HUES48 (cell line): Measurements from ENCODE around the gene CCDC178.

Source experiments
- H3K27ac ChIP-seq: one replicate; pipeline ENCODE4 v1.7.0; 2013; ENCODE audit warnings: low read depth, low read length, inconsistent platforms
- H3K27me3 ChIP-seq: 2 replicates; pipeline ENCODE4 v1.6.1; 2013; ENCODE audit warnings: mild to moderate bottlenecking, low read length; ENCODE audit not compliant: control insufficient read depth, insufficient read depth
- H3K36me3 ChIP-seq: 2 replicates; pipeline ENCODE4 v1.6.1; 2013; ENCODE audit warnings: low read length; ENCODE audit not compliant: control insufficient read depth, insufficient read depth
- H3K4me1 ChIP-seq: 2 replicates; pipeline ENCODE4 v1.6.1; 2013; ENCODE audit warnings: mild to moderate bottlenecking, low read length; ENCODE audit not compliant: control insufficient read depth, insufficient read depth
- H3K4me3 ChIP-seq: 2 replicates; pipeline ENCODE4 v1.5.1; 2013; ENCODE audit warnings: mild to moderate bottlenecking, low read depth, low read length
- H3K9ac ChIP-seq: 2 replicates; pipeline ENCODE4 v1.6.1; 2013; ENCODE audit warnings: mild to moderate bottlenecking, low read depth, low read length, moderate library complexity
- H3K9me3 ChIP-seq: 2 replicates; pipeline ENCODE4 v1.6.1; 2013; ENCODE audit warnings: low read length; ENCODE audit not compliant: control insufficient read depth, insufficient read depth

Gene CCDC178

DNA sequence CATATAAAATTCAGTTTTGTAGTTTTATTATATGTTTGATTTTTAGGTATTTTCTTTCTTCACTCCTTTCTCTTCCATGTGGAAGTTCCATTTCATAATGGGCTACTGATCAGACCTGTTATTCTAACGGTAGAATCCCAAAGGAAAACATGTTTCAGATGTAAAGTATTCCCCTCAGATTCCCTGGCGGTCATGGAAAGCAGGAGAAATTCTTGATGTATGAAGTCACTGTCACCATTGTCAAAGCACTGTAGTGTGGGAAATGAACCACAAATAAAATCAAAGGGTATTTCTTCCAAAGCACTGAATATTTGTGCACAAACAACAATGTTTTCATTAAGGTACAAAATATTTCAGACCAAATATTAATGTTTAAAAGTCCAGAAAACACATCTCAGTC, 430.4 kb downstream of the CCDC178 start:
- H3K27ac ChIP-seq = peak overlapping the region; percentile 16

GRCh38 chr18:32998921-32999320, 441.6 kb downstream of the CCDC178 start:
- Histone ChIP-seq H3K36me3 (no peaks in the 10 kb centered on the region), H3K4me3 (no peak overlapping the region), H3K27ac (no peak overlapping the region), H3K9me3 (no peaks in the 10 kb centered on the region), H3K9ac (no peak overlapping the region), H3K4me1 (no peaks in the 10 kb centered on the region), H3K27me3 (no peaks in the 10 kb centered on the region)

More for the DNA sequence above, 430.4 kb downstream of the CCDC178 start:
- Histone ChIP-seq H3K9me3 (no peaks in the 10 kb centered on the region), H3K4me3 (no peak overlapping the region), H3K27me3 (no peaks in the 10 kb centered on the region), H3K9ac (no peak overlapping the region), H3K36me3 (no peaks in the 10 kb centered on the region), H3K4me1 (peaks cover 22% of the 10 kb centered on the region)

- Histone ChIP-seq H3K27me3 (no peaks in the 10 kb centered on the region), H3K4me3 (no peak overlapping the region), H3K4me1 (no peaks in the 10 kb centered on the region), H3K27ac (no peak overlapping the region), H3K9ac (no peak overlapping the region), H3K9me3 (no peaks in the 10 kb centered on the region), H3K36me3 (no peaks in the 10 kb centered on the region)
Measured at GRCh38 chr18:32998285-32998684, 442.2 kb downstream of the CCDC178 start.

DNA sequence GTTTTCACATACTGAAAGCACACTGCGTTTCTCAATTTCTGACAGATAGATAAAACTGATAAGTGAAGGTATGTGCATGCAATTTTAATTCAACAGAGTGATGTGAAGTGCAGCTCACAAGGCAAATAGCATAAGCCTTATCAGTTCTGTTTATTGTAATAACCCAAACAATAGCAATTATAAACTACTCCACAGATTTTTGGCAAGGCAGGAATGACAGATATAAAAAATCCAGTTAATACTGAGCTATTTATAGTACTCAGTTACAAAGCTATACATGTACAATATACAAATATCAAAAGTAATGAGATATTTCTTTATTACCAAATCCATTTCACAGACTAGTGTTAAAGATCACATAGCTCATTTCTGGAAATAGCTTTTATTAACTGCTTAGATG, 456.8 kb downstream of the CCDC178 start:
- no peaks in the 10 kb centered on the region for H3K4me1 ChIP-seq
- no peaks in the 10 kb centered on the region for H3K27me3 ChIP-seq
- no peaks in the 10 kb centered on the region for H3K9me3 ChIP-seq
- H3K36me3 ChIP-seq = no peaks in the 10 kb centered on the region
- no peak overlapping the region for H3K4me3 ChIP-seq
- H3K9ac ChIP-seq = no peak overlapping the region
- H3K27ac ChIP-seq = no peak overlapping the region

DNA sequence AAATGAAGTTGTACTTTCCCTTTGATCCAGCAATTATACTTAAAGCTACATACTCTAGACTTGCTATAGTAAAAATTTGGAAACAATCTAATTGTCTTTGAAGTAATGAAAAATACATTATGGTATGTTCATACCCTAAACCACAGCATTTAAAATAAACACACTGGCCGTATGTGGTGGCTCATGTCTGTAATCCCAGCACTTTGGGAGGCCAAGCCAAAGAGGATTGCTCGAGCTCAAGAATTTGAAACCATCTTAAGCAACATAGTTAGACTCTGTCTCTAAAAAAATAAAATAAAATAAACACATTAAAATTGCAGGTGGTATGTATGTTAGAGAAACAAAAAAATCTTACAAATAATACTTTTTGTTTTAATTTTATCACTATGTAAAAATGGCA, 459.6 kb downstream of the CCDC178 start:
- Histone ChIP-seq H3K4me3 (no peak overlapping the region), H3K9ac (no peak overlapping the region), H3K9me3 (no peaks in the 10 kb centered on the region), H3K36me3 (no peaks in the 10 kb centered on the region), H3K27ac (no peak overlapping the region), H3K4me1 (peaks cover 7% of the 10 kb centered on the region; the same call in 1 of the 2 replicates), H3K27me3 (no peaks in the 10 kb centered on the region)

GRCh38 chr18:32975501-32975900, 465.0 kb downstream of the CCDC178 start:
- Histone ChIP-seq H3K4me3 (no peak overlapping the region), H3K4me1 (peaks cover 7% of the 10 kb centered on the region; the same call in 1 of the 2 replicates), H3K27me3 (no peaks in the 10 kb centered on the region), H3K9me3 (no peaks in the 10 kb centered on the region), H3K36me3 (no peaks in the 10 kb centered on the region), H3K27ac (no peak overlapping the region), H3K9ac (no peak overlapping the region)

GRCh38 chr18:32975163-32975436, 465.4 kb downstream of the CCDC178 start:
- Histone ChIP-seq H3K4me1 (peaks cover 7% of the 10 kb centered on the region; the same call in 1 of the 2 replicates), H3K9ac (no peak overlapping the region), H3K9me3 (no peaks in the 10 kb centered on the region), H3K27me3 (no peaks in the 10 kb centered on the region), H3K27ac (no peak overlapping the region), H3K36me3 (no peaks in the 10 kb centered on the region), H3K4me3 (no peak overlapping the region)

DNA sequence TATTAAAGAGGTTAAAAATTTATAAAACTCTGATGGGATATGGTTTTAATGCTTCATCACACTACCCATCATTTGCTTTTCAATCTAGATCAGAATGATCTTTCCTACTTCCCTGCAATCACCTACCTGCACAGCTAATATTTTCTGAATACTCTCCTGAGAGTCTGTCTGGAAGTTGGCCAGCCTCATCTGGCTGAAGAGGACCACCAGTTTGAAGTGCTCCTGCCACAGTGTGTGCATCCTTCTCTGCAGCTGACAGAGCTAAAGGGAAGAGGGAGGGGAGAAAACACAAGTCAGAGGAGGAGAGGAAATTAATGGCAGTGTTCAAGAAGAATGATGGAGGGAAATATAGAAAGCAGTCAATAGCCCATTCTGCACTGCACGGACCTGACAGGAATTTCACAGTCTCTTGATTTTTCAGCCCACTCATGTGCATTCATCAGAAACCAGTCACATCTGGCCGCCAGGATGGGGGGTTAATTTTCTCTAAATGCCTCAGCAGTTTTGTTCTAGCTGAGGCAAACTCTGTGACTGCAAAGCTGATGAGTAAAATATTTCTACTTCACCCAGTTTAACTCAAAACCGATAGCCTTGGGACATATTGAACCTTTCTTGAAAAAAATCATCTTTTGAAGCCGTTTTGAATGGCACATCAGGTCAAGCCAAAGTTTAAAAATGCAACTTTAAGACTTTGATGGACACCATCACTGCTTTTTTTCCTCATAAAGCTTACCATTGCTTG, 465.9 kb downstream of the CCDC178 start:
- Histone ChIP-seq H3K9me3 (no peaks in the 10 kb centered on the region), H3K4me3 (no peak overlapping the region), H3K36me3 (no peaks in the 10 kb centered on the region), H3K9ac (no peak overlapping the region), H3K4me1 (peaks cover 7% of the 10 kb centered on the region; the same call in 1 of the 2 replicates), H3K27ac (no peak overlapping the region), H3K27me3 (no peaks in the 10 kb centered on the region)

GRCh38 chr18:32968248-32968647, 472.3 kb downstream of the CCDC178 start:
- no peaks in the 10 kb centered on the region for H3K9me3 ChIP-seq
- H3K9ac ChIP-seq = no peak overlapping the region
- H3K27ac ChIP-seq = no peak overlapping the region
- no peaks in the 10 kb centered on the region for H3K4me1 ChIP-seq
- H3K4me3 ChIP-seq = no peak overlapping the region
- no peaks in the 10 kb centered on the region for H3K36me3 ChIP-seq
- no peaks in the 10 kb centered on the region for H3K27me3 ChIP-seq

GRCh38 chr18:32966141-32966540, 474.4 kb downstream of the CCDC178 start:
- Histone ChIP-seq H3K9ac (no peak overlapping the region), H3K9me3 (no peaks in the 10 kb centered on the region), H3K27ac (no peak overlapping the region), H3K36me3 (no peaks in the 10 kb centered on the region), H3K4me3 (no peak overlapping the region), H3K27me3 (no peaks in the 10 kb centered on the region), H3K4me1 (no peaks in the 10 kb centered on the region)

- Histone ChIP-seq H3K4me1 (no peaks in the 10 kb centered on the region), H3K27me3 (no peaks in the 10 kb centered on the region), H3K9ac (no peak overlapping the region), H3K4me3 (no peak overlapping the region), H3K9me3 (no peaks in the 10 kb centered on the region), H3K27ac (no peak overlapping the region), H3K36me3 (no peaks in the 10 kb centered on the region)
Measured at GRCh38 chr18:32961538-32961937, 479.0 kb downstream of the CCDC178 start.
